Suprapubic skin (tissue), 4 donors: ENCODE measurements around the gene EAF1.

Experiments used
- CTCF ChIP-seq, 2 donors: fragments of 200-600 bp in 1 of 2; fragments of 450-650 bp in 1 of 2; sonication (generic) in 1 of 2; IDR thresholded peaks; one replicate each; pipeline ENCODE4 v1.5.1; 2016 to 2019; ENCODE audit warnings: antibody characterized with exemption in 2 of 2, mild to moderate bottlenecking in 1 of 2, moderate library complexity in 1 of 2
- EP300 ChIP-seq: sonication (generic); formaldehyde crosslinking; IDR thresholded peaks from one replicate; pipeline ENCODE4 v1.6.1; 2017; ENCODE audit warnings: antibody characterized with exemption
- POLR2A ChIP-seq, 2 donors: fragments of 450-650 bp; IDR thresholded peaks; one replicate each; pipeline ENCODE4 v1.6.1; 2017; ENCODE audit warnings: antibody characterized with exemption in 2 of 2, mild to moderate bottlenecking in 2 of 2, moderate library complexity in 2 of 2
- POLR2AphosphoS5 ChIP-seq, 3 donors: sonication (generic); formaldehyde crosslinking; IDR thresholded peaks; one replicate each; pipeline ENCODE4 v1.6.1; 2017; ENCODE audit warnings: antibody characterized with exemption in 3 of 3

- TF ChIP-seq POLR2AphosphoS5 (IDR thresholded peaks at IDR 0.05) (no peak), CTCF (IDR thresholded peaks at IDR 0.05) (no peak), EP300 (no peak), POLR2A (IDR thresholded peaks at IDR 0.05) (no peak)
Observed at GRCh38 chr3:15451216-15452113, 24.1 kb downstream of the EAF1 start.
